ENCODE data around the gene FBXO5. TPM values are rescaled to one million over a fixed set of nuclear protein-coding genes. Genes with fewer than 3 reads are reported as not detected.

The FBXO5 gene
- 1 to 10 TPM in 9 of 10 donors, under 1 TPM in 1; 0.87 to 4.2 (median 1.6) TPM for total RNA-seq
- 1 to 10 TPM in 1 of 2 donors, under 1 TPM in 1; 0.80 to 1.2 TPM for polyA plus RNA-seq
- long read RNA-seq, donor 1: 0 reads
- long read RNA-seq, donor 2: 0 reads
- long read RNA-seq, donor 3, transcript FBXO5-202 (5 exons, 2,221 nt): major isoform, 9 of 10 reads
- long read RNA-seq, donor 3, partial matches to known transcripts: 0 of 10 reads
- long read RNA-seq, donor 3, other reads (novel, unspliced or antisense): 0 of 10 reads

DNA sequence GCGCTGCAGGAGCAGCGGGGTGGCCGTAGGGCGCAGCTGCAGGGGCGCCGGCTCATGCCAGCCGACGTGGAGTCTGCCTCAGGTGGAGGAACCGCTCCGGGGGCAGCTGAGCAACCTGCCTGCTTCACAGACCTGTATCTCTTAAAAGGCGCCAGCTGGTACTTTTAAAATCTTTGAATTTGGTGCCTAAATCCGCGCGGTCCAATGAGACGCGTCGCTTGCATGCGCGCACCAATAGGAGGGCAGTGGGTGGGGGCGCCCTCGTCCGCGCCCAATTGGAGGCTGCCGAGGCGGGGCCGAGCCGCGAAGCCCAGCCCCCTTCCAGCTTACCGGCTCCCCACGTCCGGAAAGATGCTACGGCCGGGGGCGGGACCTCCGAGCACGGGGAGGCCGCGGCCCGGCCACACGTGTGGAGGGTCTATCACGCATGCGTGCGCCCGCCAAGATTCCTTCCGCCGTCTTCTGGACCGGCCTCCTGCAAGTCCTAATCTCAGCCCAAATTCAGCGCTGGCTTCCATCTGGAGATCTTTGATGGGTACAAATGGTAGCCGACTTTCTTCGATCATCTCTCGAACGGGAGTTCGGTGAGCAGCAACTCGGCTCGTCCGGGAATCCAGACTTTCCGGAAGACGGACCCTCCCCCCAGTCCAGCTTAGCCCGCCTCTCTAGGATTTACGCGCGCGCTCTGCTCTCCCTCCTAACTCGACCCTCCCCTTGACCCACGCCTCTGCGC, at the start of gene FBXO5:
TSS of gene FBXO5 (minus strand) at position 138 of the 733 bp plus-strand sequence. CDS start at position 56, 82 bp downstream.
- peaks cover 0 to 18% (median 0%) of the 10 kb centered on the region in 9 donors for H3K36me3 ChIP-seq
- intact Hi-C loops (cut with DNase I): loop anchor here in 3 of 10 donors (1.0 to 2.0 kb wide), 2 partner anchors 19 to 20 kb away; partner anchors contain the start of gene MTRF1L (in 3 of the 3)
- H3K27ac ChIP-seq: peak within 1 kb of the TSS; percentile 82 to 97 (median 92)
- TF ChIP-seq CTCF (IDR thresholded peaks at IDR 0.05): no peak
- peak; percentile 97 to 98 for DNase-seq
- H3K4me3 ChIP-seq: peak within 1 kb of the TSS; percentile 52 to 98 (median 70)
- WGBS, 2 donors: 0 to 1% methylated on average over 66 of the region's 66 CpGs
- ATAC-seq: peak; percentile 96 to 99 (median 97)
- H3K4me1 ChIP-seq: peaks cover 15 to 49% (median 27%) of the 10 kb centered on the region in 9 donors
- no peaks in the 10 kb centered on the region for H3K9me3 ChIP-seq
- H3K27me3 ChIP-seq: no peaks in the 10 kb centered on the region

DNA sequence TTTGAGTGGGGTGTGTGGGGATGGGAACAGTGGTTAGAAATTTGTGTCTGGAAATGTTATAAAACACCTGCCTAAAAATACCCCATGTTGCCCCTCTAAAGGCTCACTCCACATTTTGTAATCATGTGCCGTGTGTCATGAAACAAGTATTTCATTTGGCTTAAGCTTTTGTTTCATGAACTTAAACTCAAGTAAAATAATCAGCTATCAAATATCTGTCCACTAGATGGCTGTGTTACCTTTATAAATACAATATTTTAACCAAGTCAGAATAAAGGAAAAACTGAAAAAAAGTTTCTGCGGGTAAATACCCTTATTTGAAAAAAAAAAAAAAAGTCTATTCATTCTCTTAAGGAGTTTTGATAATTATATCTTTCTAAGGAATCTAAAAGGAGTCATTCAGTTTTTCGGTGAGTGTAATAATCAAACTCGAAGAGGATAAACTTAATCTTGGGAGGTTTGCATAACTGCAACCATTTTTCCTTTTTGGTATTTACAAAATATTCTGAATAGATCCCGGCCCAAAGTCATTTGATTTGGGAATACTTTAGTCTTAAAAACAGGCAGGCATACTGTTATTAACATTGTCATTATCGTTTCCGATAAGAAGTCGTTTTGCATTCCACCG, 49.5 kb upstream of the FBXO5 start:
- DNase-seq (no peak), ATAC-seq (no peak)
- 65 to 69% methylated on average over 9 of the region's 9 CpGs for whole genome bisulfite sequencing, 2 donors
- H3K27me3 ChIP-seq: no peaks in the 10 kb centered on the region
- no peaks in the 10 kb centered on the region for H3K36me3 ChIP-seq
- H3K4me3 ChIP-seq: no peak overlapping the region
- TF ChIP-seq CTCF (IDR thresholded peaks at IDR 0.05): peak in 7 of 9 donors; percentile 29 to 63 (median 55)
- H3K27ac ChIP-seq: no peak overlapping the region
- no peaks in the 10 kb centered on the region for H3K4me1 ChIP-seq
- no peaks in the 10 kb centered on the region for H3K9me3 ChIP-seq
- intact Hi-C loops (cut with DNase I): loop anchor here in 8 of 10 donors (5.0 to 10.0 kb wide), 7 partner anchors 72 to 912 kb away; no protein-coding TSS in a partner anchor

GRCh38 chr6:153031335-153031955, 48.6 kb upstream of the FBXO5 start:
- Histone ChIP-seq H3K9me3 (no peaks in the 10 kb centered on the region), H3K4me1 (no peaks in the 10 kb centered on the region), H3K36me3 (no peaks in the 10 kb centered on the region), H3K27ac (no peak overlapping the region), H3K27me3 (no peaks in the 10 kb centered on the region), H3K4me3 (no peak overlapping the region)
- TF ChIP-seq CTCF (IDR thresholded peaks at IDR 0.05): no peak
- DNase-seq (no peak), ATAC-seq (no peak)
- intact Hi-C loops (cut with DNase I): loop anchor here in 8 of 10 donors (5.0 to 10.0 kb wide), 7 partner anchors 73 to 913 kb away; no protein-coding TSS in a partner anchor
- WGBS, 2 donors: 56 to 67% methylated on average over 1 of the region's 1 CpG

- Histone ChIP-seq H3K36me3 (no peaks in the 10 kb centered on the region), H3K27me3 (no peaks in the 10 kb centered on the region), H3K4me3 (no peak overlapping the region), H3K9me3 (no peaks in the 10 kb centered on the region), H3K4me1 (no peaks in the 10 kb centered on the region), H3K27ac (no peak overlapping the region)
- 79 to 93% methylated on average over 4 of the region's 4 CpGs for WGBS, 2 donors
- no peak for ATAC-seq
- intact Hi-C loops (cut with DNase I): loop anchor here in 7 of 10 donors (5.0 to 10.0 kb wide), 7 partner anchors 54 to 167 kb away; no protein-coding TSS in a partner anchor
- no peak for TF ChIP-seq CTCF (IDR thresholded peaks at IDR 0.05)
- no peak for DNase-seq
These were observed 46.1 kb upstream of the FBXO5 start for GRCh38 chr6:153028963-153029362.
